GF-D8 (cell line): Measurements from ENCODE around the gene VPS54.
A peak's percentile ranks its signal among the peaks of the same experiment; 100 is the strongest.

ENCODE experiments used
- DNase-seq: peaks from one replicate; lab custom pipeline; 2025; lab: John Stamatoyannopoulos, UW

Gene VPS54

GRCh38 chr2:63898839-63899238, 120.4 kb downstream of the VPS54 start:
- DNase-seq: no peak

DNA sequence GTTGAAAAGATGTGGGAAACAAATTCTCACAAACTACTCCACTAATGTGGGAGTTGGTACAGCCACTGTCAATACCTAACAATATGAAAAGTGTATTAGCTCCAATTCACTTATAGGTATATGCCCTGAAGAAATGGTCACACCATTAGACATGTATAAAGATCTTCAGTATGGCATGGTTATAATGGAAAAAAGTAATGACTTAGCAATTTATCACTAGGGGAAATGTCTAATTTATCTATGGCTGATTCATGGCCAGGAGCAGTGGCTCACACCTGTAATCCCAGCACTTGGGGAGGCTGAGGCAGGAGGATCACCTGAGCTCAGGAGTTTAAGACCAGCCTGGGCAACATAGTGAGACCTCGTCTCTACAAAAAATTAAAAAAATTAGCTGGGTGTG, 125.1 kb downstream of the VPS54 start:
- no peak for DNase-seq

DNA sequence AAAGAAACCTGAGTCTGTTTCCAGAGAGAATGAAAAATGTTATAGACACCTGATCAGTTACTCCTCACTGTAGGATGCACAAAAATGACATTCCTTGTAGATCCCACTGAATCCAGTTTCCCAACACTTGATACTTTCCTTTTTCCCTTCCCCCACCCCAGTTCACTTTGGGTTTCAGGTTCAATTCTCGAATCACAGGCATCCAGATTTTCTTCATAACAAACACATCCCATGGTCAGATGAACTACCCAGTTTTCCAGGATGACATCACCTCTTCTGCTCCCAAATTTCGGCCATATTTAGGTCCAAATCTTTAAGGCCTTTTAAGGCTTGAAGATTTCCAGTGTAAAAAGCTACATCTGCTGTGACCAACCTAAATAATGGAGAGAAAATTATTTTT, 126.1 kb downstream of the VPS54 start:
- no peak for DNase-seq

- DNase-seq: no peak
These were observed 127.7 kb downstream of the VPS54 start for GRCh38 chr2:63891488-63892030.

GRCh38 chr2:63890678-63891077, 128.6 kb downstream of the VPS54 start:
- DNase-seq: no peak

GRCh38 chr2:63888490-63889402, 130.5 kb downstream of the VPS54 start:
- DNase-seq: peak; percentile 1

DNA sequence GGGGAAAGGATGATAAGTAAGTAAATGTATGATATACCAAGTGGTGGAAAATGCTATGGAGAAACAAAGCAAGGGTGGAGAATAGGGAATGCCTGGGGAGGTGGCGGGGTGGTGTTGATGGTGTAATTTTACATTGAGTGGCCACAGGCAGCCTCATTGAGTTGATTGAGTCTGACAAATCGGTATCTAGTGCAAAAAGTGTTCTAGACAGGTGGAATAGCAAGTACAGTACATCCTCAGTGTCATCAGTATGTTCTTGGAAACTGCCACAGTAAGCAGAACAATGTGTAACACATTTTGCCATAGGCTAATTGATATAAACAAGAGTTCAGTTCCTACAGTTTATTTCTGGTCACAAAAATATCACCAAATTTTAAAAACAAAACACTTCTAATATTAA, 131.2 kb downstream of the VPS54 start:
- DNase-seq: no peak

GRCh38 chr2:63886445-63886844, 132.8 kb downstream of the VPS54 start:
- no peak for DNase-seq

DNA sequence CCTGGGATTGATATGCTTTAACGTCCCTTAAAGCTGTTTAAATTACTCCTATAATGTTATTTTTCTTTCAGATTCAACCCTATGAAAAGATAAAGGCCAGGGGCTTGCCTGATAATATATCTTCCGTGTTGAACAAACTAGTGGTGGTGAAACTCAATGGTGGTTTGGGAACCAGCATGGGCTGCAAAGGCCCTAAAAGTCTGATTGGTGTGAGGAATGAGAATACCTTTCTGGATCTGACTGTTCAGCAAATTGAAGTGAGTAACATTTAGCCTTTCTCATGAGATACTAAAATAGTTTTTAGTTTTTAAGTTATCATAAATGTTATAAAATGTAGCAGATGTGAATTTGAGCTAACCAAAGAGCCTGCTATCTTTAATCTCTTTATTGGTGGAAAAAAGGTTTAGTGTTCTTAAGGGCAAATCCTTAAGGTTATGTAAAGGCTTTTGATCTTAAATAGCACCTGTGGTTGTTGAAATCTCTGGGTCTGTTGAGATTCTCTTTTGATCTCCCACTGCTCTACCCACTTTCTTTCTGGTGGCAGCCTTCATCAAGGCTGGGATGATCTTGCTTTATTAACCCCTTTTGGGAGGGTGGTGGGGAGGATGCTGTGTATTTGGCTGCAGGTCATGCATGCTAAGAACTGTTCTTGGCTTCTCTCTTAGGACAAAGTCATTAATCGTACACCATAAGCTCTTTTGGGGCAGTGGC, 136.7 kb downstream of the VPS54 start:
- no peak for DNase-seq

DNA sequence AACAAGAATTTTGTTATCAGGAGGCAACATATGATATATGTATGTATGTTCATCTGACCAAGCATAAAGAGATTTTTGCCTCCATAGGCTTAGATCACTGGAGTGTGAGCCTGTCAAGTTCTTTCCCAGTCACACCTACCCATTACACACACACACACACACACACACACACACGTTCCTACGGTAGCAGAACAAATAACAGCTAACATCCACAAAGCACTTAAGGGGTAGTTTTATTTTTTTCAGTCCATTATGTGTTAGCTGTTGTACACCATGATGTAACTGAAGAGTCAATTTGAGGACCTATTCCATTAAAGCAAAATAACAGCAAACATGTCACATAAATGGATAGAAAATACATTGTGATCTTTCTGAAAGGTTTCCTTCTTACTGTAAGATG, 138.0 kb downstream of the VPS54 start:
- no peak for DNase-seq

DNA sequence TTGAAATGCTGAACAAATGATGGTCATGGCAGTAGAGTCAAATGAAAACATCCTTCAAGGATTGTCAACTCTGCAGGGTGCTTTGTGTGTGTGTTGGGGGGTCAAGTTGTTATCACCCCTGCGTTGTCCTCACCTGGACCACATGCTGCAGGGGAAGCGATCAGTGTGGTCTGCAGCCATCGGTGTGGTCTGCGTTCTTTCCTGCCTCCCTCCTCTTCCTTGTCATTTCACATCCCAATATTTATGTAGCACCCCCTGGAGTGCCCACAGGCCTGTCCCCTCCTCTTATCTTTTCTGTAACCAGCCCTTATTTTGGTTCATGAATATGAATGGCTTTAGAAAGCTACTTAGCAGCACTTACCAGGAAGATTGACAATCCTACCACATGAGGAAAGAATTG, 138.6 kb downstream of the VPS54 start:
- DNase-seq: no peak

DNA sequence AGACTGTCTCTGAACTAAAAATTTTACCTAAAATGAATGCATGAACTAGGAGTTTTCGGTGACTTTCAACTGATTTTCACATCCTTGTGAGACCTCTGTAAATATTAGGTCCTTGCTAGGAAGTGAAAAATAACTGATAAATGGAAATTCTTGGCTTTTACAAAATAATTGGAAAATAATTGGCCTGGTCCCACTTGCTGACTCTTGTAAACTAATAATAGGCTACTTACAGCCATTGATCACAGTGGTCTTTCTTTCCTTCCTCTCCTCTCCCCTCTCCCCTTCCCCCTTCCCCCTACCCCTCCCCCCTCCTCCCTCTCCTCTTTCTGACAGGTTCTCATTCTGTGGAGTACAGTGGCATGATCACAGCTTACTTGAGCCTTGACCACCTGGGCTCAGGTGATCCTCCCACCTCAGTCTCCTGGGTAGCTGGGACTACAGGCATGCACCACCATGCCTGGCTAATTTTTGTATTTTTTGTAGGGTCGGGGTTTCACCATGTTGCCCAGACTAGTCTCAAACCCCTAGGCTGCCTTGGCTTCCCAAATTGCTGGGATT, 139.3 kb downstream of the VPS54 start:
- no peak for DNase-seq

- no peak for DNase-seq
These were observed 140.7 kb downstream of the VPS54 start for GRCh38 chr2:63878486-63878885.

DNA sequence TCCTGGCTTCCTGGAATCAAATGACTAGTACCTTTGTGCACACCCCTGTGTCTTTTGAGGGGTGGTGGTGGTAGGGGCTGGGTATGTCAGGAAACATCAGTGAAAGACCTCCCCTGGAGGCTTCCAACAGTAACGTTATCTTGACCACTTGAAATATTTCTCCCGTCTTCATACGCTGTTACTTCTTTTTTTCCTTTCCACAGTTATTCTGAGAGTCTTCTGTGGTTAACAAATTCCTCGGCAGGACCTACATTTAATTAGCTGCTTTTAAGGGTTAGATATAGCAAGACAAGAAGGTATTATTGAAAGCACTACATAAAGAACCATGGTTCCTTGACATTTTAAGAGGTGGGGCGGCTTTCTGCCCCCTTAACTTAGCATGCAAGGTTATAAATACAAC, 142.9 kb downstream of the VPS54 start:
- DNase-seq: no peak

DNA sequence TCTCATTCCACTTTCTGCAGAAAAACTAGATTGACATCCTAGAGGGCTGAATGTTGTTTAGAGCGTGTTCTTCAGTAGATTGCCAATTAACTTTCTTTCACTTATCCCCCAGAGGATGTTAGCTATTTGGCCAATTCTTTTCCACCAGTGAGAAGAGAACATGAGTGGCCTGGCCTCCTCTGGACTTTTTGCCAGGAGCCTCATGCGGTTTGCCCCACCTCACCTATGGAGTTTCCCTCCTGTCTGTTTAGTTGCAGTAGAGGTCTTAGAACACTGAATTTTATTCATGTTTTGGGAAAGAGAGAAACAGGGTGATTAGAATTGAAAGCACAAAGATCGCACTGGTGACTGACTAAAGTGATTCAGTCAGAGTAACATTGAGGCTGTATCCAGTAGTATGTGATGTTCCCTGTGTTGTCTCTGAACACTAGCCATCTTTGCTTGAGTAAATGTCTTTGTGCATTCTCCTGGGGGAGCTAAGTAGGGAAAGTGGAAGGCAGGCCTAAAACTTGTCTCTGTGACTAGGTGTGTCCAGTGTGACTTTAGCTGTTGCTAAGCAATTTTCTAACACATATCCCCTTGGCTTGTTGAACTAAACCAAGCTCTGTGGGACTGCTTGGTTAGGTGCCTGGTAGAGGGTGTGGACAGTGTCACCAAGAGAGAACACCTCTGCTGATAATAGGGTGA, 143.5 kb downstream of the VPS54 start:
- no peak for DNase-seq

- DNase-seq: no peak
These were observed 144.1 kb downstream of the VPS54 start for GRCh38 chr2:63875131-63875527.

DNA sequence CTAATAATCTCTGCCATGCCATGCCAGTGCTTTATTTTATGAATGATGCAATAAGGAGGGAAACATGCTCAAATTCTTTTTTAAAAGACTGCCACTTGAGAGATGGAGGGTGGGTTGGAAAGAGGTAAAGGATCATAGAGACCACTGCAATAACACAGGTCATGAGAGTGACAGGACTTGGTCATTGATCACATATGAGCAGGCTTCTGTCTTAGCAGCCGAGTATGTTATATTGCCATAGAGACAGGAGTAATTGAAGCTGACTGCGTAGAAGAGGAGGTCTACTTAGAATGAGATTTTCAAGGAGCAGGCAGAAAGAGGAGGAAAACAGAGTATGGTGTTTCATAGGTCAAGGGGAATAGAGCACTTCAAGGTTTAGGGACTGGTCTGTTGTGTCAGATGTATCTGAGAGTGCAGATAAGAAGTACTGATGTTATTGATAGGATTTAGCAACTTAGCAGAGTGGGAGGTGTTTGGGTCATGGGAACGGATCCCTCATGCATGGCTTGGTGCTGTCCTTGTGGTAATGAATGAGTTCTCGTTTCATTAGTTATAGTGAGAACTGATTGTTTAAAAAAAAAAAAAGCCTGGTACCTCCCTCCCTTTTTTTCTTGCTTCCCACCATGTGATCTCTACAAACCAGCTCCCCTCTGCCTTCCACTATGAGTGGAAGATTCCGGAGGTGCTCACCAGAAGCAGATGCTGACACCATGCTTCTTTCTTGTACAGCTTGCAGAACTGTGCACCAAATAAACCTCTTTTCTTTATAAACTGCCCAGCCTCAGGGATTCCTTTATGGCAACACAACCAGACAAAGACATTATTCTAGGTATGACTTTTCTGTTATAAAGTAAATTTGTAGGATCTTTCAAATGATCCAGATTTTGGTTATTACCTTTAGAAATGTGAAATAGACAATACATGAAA, 144.8 kb downstream of the VPS54 start:
- DNase-seq: no peak

GRCh38 chr2:63872571-63873328, 146.5 kb downstream of the VPS54 start:
- DNase-seq: no peak

GRCh38 chr2:63871864-63872263, 147.4 kb downstream of the VPS54 start:
- DNase-seq: no peak

DNA sequence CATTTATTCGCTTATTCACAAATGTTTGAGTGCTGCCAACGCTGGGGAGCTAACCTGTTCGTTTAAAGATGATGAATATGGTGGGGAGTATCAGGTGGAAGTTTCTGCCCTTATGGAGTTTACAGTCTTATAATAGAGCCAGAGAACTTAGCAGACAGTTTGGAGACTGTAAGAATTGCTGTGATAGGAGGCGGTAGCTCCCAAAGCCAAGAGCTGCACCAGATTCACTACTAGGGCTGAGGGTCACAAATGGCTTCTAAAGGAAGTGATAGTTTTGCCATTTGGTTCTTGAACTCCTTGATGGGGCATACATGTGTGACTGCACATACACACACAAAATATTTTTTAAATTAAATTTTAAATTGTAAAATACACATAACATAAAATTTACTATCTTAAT, 148.5 kb downstream of the VPS54 start:
- DNase-seq: no peak
